GM23338 (cell line): ENCODE results near the gene MRPS18B.
"Not testable (repeated sequence)": the region's sequence is repeated elsewhere in the genome, so short reads cannot be mapped to it uniquely, and the experiment has no call there.

Experiments
- CTCF ChIP-seq, 2 experiments: fragments of 200-600 bp in 1 of 2; sonication (generic) in 1 of 2; conservative IDR thresholded peaks; 2 replicates each; pipeline versions ENCODE4 v1.5.1 to v1.6.1; 2016 to 2017; ENCODE audit warnings: antibody characterized with exemption in 2 of 2, low read depth in 2 of 2, mild to moderate bottlenecking in 2 of 2, moderate library complexity in 1 of 2
- EZH2 ChIP-seq: fragments of 200-600 bp; sonication (generic); IDR thresholded peaks from one replicate; pipeline ENCODE4 v1.8.0; 2017; ENCODE audit warnings: antibody characterized with exemption, mild to moderate bottlenecking, low read depth; ENCODE audit not compliant: unreplicated experiment

GRCh38 chr6:30657922-30658321, 40.3 kb downstream of the MRPS18B start:
- TF ChIP-seq CTCF (conservative IDR thresholded peaks at IDR 0.05; ENCODE audit: low read depth in 2 of 2); EZH2: not testable (repeated sequence)
